Suprapubic skin (tissue), 4 donors: ENCODE data around the gene TMEM127. TPM values are rescaled to one million over a fixed set of nuclear protein-coding genes. Genes with fewer than 3 reads are reported as not detected.
A peak's percentile ranks its signal among the peaks of the same experiment; 100 is the strongest.

Source experiments
- DNase-seq, 2 donors: peaks; one replicate each; pipeline ENCODE4 v3.0.0-alpha.2; 2019; ENCODE audit warnings: low spot score in 2 of 2
- H3K27ac ChIP-seq: fragments of 200-600 bp; sonication (generic); one replicate; pipeline ENCODE4 v1.5.1; 2019
- H3K27me3 ChIP-seq: fragments of 200-600 bp; sonication (generic); one replicate; pipeline ENCODE4 v1.5.1; 2019
- H3K36me3 ChIP-seq: fragments of 200-600 bp; sonication (generic); one replicate; pipeline ENCODE4 v1.5.1; 2019
- H3K4me1 ChIP-seq: fragments of 200-600 bp; sonication (generic); one replicate; pipeline ENCODE4 v1.5.1; 2019
- H3K4me3 ChIP-seq: fragments of 200-600 bp; sonication (generic); one replicate; pipeline ENCODE4 v1.5.1; 2019; ENCODE audit warnings: mild to moderate bottlenecking
- H3K9me3 ChIP-seq: fragments of 200-600 bp; sonication (generic); one replicate; pipeline ENCODE4 v1.5.1; 2019
- EP300 ChIP-seq: sonication (generic); formaldehyde crosslinking; IDR thresholded peaks from one replicate; pipeline ENCODE4 v1.6.1; 2017; ENCODE audit warnings: antibody characterized with exemption
- POLR2A ChIP-seq, 2 donors: fragments of 450-650 bp; IDR thresholded peaks; one replicate each; pipeline ENCODE4 v1.6.1; 2017; ENCODE audit warnings: antibody characterized with exemption in 2 of 2, mild to moderate bottlenecking in 2 of 2, moderate library complexity in 2 of 2
- POLR2AphosphoS5 ChIP-seq, 3 donors: sonication (generic); formaldehyde crosslinking; IDR thresholded peaks; one replicate each; pipeline ENCODE4 v1.6.1; 2017; ENCODE audit warnings: antibody characterized with exemption in 3 of 3
- WGBS: methylation state at CpG from one replicate; pipeline ENCODE4 v1.1.5; 2018; 5-methylcytosine and 5-hydroxymethylcytosine counted together
- total RNA-seq, 4 donors: library from RNA; depleted of rRNA; stranded (reverse); fragments of >200 nt; gene quantifications; one replicate each; pipeline ENCODE4 v1.1.0, GENCODE V29; 2016
- TF ChIP-seq, protein P1 (sequence below), 2 donors: fragments of 200-600 bp in 1 of 2; fragments of 450-650 bp in 1 of 2; sonication (generic) in 1 of 2; IDR thresholded peaks; one replicate each; pipeline ENCODE4 v1.5.1; 2016 to 2019; ENCODE audit warnings: antibody characterized with exemption in 2 of 2, mild to moderate bottlenecking in 1 of 2, moderate library complexity in 1 of 2

The TMEM127 gene
- total RNA-seq, 4 donors from 2014 or later = 39.3 to 66.5 (median 53.9) TPM

DNA sequence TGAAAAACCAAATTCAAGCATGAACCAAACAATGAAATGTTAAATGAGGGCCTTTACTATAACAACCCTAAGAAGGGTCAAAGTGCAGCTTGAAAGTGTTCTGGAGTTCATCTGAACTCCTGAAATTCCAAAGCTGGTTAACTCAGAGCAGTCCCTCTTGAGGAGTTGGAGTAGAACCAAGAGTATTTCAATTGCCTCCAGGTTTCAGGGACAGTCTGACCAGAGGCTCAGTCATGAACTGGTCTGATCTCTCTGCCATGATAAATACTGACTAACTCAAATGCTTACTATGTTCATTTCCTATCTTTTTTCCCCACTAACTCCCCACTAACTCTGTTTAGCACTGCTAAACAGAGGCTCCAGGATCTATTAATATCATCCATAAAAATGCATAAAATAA, 59.9 kb downstream of the TMEM127 start:
- Histone ChIP-seq H3K4me1 (peaks cover 82% of the 10 kb centered on the region), H3K4me3 (peak overlapping the region; percentile 14), H3K27me3 (no peaks in the 10 kb centered on the region), H3K9me3 (no peaks in the 10 kb centered on the region), H3K36me3 (no peaks in the 10 kb centered on the region), H3K27ac (peak overlapping the region; percentile 73)
- DNase-seq = no peak
- TF ChIP-seq POLR2A (IDR thresholded peaks at IDR 0.05) = no peak
- no peak for TF ChIP-seq POLR2AphosphoS5 (IDR thresholded peaks at IDR 0.05)
- no peak for TF ChIP-seq EP300
- TF ChIP-seq, protein P1, sequence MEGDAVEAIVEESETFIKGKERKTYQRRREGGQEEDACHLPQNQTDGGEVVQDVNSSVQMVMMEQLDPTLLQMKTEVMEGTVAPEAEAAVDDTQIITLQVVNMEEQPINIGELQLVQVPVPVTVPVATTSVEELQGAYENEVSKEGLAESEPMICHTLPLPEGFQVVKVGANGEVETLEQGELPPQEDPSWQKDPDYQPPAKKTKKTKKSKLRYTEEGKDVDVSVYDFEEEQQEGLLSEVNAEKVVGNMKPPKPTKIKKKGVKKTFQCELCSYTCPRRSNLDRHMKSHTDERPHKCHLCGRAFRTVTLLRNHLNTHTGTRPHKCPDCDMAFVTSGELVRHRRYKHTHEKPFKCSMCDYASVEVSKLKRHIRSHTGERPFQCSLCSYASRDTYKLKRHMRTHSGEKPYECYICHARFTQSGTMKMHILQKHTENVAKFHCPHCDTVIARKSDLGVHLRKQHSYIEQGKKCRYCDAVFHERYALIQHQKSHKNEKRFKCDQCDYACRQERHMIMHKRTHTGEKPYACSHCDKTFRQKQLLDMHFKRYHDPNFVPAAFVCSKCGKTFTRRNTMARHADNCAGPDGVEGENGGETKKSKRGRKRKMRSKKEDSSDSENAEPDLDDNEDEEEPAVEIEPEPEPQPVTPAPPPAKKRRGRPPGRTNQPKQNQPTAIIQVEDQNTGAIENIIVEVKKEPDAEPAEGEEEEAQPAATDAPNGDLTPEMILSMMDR (IDR thresholded peaks at IDR 0.05) = no peak

GRCh38 chr2:96204836-96205624, 60.8 kb downstream of the TMEM127 start:
- H3K4me1 ChIP-seq = peaks cover 85% of the 10 kb centered on the region
- no peaks in the 10 kb centered on the region for H3K9me3 ChIP-seq
- no peak for DNase-seq
- TF ChIP-seq, protein P1 (IDR thresholded peaks at IDR 0.05) = no peak
- TF ChIP-seq EP300 = no peak
- no peak for TF ChIP-seq POLR2A (IDR thresholded peaks at IDR 0.05)
- peak in 1 of 3 donors; percentile 65 for TF ChIP-seq POLR2AphosphoS5 (IDR thresholded peaks at IDR 0.05)
- no peaks in the 10 kb centered on the region for H3K36me3 ChIP-seq
- WGBS = 6% methylated on average over 6 of the region's 6 CpGs
- H3K27me3 ChIP-seq = no peaks in the 10 kb centered on the region
- H3K27ac ChIP-seq = peak overlapping the region; percentile 73
- peak overlapping the region; percentile 14 for H3K4me3 ChIP-seq

- Histone ChIP-seq H3K4me1 (peaks cover 79% of the 10 kb centered on the region), H3K27me3 (no peaks in the 10 kb centered on the region), H3K9me3 (no peaks in the 10 kb centered on the region), H3K27ac (peak overlapping the region; percentile 73), H3K36me3 (no peaks in the 10 kb centered on the region), H3K4me3 (peak overlapping the region; percentile 6)
- TF ChIP-seq, protein P1 (IDR thresholded peaks at IDR 0.05) = no peak
- no peak for TF ChIP-seq POLR2A (IDR thresholded peaks at IDR 0.05)
- 55% methylated on average over 8 of the region's 9 CpGs for WGBS
- DNase-seq = no peak
These were observed 62.4 kb downstream of the TMEM127 start for GRCh38 chr2:96203130-96204028.

GRCh38 chr2:96202152-96202854, 63.5 kb downstream of the TMEM127 start:
- DNase-seq = no peak
- H3K27me3 ChIP-seq = no peaks in the 10 kb centered on the region
- TF ChIP-seq, protein P1 (IDR thresholded peaks at IDR 0.05) = no peak
- TF ChIP-seq POLR2A (IDR thresholded peaks at IDR 0.05) (no peak), POLR2AphosphoS5 (IDR thresholded peaks at IDR 0.05) (no peak), EP300 (no peak)
- peaks cover 74% of the 10 kb centered on the region for H3K4me1 ChIP-seq
- peak overlapping the region; percentile 73 for H3K27ac ChIP-seq
- H3K36me3 ChIP-seq = no peaks in the 10 kb centered on the region
- no peak overlapping the region for H3K4me3 ChIP-seq
- WGBS = 57% methylated on average over 4 of the region's 4 CpGs
- H3K9me3 ChIP-seq = no peaks in the 10 kb centered on the region
